B cell (primary cell): Measurements from ENCODE around the gene ARFGAP3.

ENCODE experiments used
- EZH2 ChIP-seq: IDR thresholded peaks from 2 replicates; pipeline ENCODE4 v1.6.1; 2012; ENCODE audit warnings: borderline replicate concordance, low read depth, mild to moderate bottlenecking, moderate library complexity, low read length; ENCODE audit not compliant: insufficient read depth, poor library complexity, severe bottlenecking
- TF ChIP-seq, protein P1 (sequence below): fragments of 200-600 bp; IDR thresholded peaks from one replicate; pipeline ENCODE4 v1.8.0; 2022; ENCODE audit warnings: antibody characterized with exemption, mild to moderate bottlenecking

DNA sequence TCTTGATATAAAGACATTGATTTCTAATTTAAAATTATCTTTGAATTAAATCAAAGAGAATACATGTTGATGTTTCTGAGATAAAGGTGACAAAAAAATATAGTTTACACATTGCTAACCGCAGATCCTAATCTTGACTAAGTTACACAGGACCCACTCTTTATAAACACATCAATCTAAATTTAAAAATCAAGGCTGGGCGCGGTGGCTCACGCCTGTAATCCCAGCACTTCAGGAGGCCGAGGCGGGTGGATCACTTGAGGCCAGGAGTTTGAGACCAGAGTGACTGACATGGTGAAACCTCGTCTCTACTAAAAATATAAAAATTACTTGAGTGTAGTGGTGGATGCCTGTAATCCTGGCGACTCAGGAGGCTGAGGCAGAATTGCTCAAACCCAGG, 1.9 kb downstream of the ARFGAP3 start:
- no peak for TF ChIP-seq EZH2
- TF ChIP-seq, protein P1, sequence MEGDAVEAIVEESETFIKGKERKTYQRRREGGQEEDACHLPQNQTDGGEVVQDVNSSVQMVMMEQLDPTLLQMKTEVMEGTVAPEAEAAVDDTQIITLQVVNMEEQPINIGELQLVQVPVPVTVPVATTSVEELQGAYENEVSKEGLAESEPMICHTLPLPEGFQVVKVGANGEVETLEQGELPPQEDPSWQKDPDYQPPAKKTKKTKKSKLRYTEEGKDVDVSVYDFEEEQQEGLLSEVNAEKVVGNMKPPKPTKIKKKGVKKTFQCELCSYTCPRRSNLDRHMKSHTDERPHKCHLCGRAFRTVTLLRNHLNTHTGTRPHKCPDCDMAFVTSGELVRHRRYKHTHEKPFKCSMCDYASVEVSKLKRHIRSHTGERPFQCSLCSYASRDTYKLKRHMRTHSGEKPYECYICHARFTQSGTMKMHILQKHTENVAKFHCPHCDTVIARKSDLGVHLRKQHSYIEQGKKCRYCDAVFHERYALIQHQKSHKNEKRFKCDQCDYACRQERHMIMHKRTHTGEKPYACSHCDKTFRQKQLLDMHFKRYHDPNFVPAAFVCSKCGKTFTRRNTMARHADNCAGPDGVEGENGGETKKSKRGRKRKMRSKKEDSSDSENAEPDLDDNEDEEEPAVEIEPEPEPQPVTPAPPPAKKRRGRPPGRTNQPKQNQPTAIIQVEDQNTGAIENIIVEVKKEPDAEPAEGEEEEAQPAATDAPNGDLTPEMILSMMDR = no peak
